OCI-LY3 (cell line): Measurements from ENCODE around the gene SLPI.

ENCODE experiments used
- EZH2phosphoT487 ChIP-seq: fragments of 200-600 bp; shearing (Covaris generic); IDR thresholded peaks from 2 replicates; pipeline ENCODE4 v1.6.1; 2018; ENCODE audit warnings: antibody characterized with exemption, mixed run types, low read depth
- TF ChIP-seq, protein P1 (sequence below): fragments of 200-600, 300-600 bp; sonication (generic); IDR thresholded peaks from 2 replicates; pipeline ENCODE4 v1.5.1; 2014; ENCODE audit warnings: antibody characterized with exemption, low read length, low read depth

- TF ChIP-seq, protein P1, sequence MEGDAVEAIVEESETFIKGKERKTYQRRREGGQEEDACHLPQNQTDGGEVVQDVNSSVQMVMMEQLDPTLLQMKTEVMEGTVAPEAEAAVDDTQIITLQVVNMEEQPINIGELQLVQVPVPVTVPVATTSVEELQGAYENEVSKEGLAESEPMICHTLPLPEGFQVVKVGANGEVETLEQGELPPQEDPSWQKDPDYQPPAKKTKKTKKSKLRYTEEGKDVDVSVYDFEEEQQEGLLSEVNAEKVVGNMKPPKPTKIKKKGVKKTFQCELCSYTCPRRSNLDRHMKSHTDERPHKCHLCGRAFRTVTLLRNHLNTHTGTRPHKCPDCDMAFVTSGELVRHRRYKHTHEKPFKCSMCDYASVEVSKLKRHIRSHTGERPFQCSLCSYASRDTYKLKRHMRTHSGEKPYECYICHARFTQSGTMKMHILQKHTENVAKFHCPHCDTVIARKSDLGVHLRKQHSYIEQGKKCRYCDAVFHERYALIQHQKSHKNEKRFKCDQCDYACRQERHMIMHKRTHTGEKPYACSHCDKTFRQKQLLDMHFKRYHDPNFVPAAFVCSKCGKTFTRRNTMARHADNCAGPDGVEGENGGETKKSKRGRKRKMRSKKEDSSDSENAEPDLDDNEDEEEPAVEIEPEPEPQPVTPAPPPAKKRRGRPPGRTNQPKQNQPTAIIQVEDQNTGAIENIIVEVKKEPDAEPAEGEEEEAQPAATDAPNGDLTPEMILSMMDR, result no peak
- no peak for TF ChIP-seq EZH2phosphoT487
Observed at GRCh38 chr20:45212836-45213235, 41.5 kb downstream of the SLPI start.
